GM19351 (cell line): ENCODE measurements around the gene CHD6.

Experiments
- ATAC-seq: cut with Tn5 transposase; IDR thresholded peaks from one replicate; pipeline ENCODE4 v1.9.1; 2021; ENCODE audit warnings: mild to moderate bottlenecking, moderate library complexity; ENCODE audit not compliant: unreplicated experiment

Gene CHD6

GRCh38 chr20:41437836-41438235 lies 180.3 kb downstream of the CHD6 start:
- ATAC-seq = no peak

GRCh38 chr20:41436679-41437078 lies 181.5 kb downstream of the CHD6 start:
- no peak for ATAC-seq

DNA sequence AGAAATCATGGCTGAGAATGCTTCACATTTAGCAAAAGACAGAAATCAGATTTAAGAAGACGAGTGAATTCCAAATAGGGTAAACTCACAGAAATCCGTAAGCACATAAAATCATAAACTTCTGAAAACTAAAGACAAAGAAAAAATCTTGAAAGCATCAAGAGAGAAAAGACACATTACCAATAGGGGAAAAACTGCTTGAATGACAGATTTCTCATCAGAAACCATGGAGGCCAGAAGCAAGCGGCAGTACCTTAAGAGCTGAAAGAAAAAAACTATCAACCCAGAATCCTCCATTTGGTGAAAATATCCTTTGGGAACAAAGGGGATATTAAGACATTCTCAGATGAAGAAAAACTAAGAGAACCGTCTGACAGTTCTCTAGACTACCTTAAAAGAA lies 185.0 kb downstream of the CHD6 start:
- ATAC-seq = no peak

DNA sequence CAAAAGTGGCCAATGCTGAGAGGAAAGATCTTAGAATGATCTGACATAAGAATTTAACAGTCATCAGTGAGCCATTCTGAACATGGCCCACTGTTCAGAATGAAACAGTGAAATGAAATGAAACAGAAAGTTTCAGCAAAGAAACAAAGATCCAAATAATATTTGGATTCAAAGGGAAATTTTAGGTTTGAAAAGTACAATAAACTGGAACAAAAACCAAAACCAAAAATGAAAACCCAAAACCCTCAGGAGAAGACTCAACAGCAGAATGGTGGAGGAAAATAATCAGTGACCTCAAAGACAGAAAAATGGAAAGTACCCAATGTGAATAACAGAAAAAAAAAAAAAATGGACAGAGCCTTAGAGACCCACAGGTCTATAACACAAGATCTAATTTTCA lies 185.4 kb downstream of the CHD6 start:
- ATAC-seq = no peak

DNA sequence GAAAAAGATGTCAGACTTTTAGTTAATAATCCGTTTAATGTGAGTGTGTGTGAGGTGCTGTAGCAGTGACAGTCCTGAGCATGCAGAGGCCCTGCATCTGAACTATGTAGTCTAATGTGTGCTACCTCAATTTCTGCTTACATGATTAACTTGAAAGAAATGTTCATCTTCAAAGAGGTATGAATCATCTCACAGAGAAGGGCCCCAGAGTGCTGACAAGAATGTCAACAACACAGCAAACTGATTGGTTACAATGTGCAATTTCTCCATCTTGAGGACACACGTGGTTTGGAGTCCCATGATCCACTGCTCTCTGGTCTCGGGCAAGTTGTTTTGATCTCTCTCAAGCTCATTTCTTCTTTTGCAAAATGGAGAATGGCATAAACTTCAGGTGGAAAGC lies 189.9 kb downstream of the CHD6 start:
- no peak for ATAC-seq

GRCh38 chr20:41427833-41428232 lies 190.3 kb downstream of the CHD6 start:
- no peak for ATAC-seq

DNA sequence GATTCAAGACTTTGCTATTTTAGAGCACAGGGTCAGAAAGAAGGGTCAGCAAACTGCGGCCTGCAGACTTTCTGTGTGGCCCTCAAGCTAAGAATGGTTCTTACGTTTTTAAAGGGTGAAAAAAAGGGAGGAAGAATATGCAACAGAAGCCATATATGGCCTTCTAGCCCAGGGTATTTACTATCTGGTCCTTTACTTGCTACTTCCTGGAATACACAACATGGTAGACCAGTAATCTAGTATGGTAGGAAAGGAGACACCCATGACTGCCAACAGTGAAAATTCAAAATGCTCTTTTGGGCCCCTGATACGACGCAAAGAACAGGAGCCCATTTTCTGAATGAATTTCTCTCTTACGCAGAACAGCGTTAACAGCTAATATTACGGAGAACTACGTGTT lies 191.2 kb downstream of the CHD6 start:
- ATAC-seq = no peak

DNA sequence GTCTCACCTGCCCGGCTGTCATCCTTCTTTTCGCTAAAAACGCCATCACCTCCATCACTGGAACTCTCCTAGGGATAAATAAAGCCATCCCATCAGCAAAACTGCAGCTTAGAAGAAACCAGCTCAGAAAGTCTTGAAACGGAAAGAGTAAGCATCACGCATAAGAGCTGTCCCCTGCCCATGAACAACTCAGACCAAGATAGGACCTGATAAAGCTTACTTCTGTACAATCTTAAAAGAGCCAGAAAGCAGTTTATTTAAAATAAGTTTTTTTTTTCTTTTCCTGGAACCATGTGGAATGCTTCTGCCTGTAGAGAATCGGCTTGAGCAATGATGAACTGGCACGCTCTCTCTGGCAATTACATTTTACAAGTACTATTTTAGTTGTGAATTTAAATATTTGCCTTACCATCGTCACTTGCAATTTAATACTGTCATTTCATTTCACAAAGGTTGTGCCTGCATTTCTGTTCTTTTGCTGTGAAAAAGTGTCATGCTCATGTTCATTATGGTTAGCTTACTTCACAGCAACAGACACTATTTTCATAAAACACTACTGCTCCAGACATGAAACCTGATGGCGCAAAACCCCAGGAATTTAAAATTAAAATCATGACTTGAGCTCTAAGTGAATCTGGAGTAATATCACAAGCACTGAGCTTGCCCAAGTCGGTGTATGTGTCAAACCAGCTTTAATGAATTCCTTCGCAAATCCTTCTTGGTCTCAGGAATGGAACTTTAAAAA lies 191.9 kb downstream of the CHD6 start:
- no peak for ATAC-seq

DNA sequence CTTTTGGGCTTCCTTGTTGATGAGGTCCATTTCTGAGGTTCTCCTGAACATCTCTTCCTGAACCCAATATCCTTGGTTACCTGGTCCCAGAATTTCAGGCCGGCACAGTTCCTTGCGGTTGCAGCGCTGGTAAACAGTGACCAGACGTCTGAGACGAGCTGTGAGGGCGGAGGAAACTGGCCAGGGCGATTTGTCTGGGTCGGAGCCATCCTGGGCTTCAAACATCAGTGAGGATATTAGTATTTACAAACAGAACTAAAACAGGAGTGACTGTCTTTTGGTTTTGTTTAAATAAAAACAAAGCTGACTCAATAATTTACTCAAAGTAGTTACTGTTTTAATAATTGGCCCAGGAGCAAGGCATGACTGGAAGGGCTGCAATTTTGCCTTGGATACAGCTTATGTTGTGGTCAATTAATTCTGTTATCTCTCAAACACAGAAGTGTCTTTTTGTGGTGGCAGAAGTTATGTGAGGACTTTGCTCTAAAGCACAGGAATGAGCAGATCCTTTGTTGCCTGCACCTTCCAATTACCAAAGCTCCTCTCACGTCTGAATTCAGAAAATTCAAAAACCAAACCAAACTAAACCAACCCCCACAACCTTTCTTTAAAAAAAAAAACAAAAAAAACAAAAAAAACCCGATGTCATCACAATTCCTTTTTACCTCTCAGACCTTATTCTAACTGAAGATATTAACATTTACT lies 192.8 kb downstream of the CHD6 start:
- no peak for ATAC-seq

- no peak for ATAC-seq
Observed at GRCh38 chr20:41424546-41424945, 193.6 kb downstream of the CHD6 start.

GRCh38 chr20:41424011-41424410 lies 194.2 kb downstream of the CHD6 start:
- ATAC-seq = no peak

- no peak for ATAC-seq
Observed at GRCh38 chr20:41422953-41423352, 195.2 kb downstream of the CHD6 start.

DNA sequence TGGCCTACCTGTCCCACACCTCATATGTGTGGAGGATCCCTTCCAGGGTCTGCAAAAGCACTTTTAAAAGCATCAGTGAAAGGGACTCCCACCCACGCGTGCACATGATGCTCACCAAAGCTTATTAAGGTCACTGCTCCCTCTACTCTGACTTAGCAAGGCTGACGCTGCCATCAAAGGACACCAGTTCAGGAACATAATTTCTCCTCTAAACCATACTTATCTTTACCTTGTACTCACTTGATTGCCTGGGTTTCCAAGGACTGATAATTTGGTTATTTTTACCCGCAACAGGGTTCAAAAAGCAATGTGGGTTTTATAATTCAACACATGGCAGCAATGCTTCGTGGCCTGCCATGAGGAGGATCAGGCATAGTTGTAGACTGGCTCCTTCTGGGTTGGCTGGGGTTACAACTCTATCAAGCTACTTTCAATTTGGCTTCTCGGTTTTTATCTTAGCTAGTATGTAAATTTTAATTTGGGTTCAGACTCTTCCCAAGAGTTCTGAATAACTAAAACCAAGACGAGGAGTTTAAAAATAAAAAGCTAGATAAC lies 199.4 kb downstream of the CHD6 start:
- ATAC-seq = no peak

- ATAC-seq = no peak
Observed at GRCh38 chr20:41418031-41418430, 200.1 kb downstream of the CHD6 start.

GRCh38 chr20:41415191-41415590 lies 203.0 kb downstream of the CHD6 start:
- ATAC-seq = no peak

DNA sequence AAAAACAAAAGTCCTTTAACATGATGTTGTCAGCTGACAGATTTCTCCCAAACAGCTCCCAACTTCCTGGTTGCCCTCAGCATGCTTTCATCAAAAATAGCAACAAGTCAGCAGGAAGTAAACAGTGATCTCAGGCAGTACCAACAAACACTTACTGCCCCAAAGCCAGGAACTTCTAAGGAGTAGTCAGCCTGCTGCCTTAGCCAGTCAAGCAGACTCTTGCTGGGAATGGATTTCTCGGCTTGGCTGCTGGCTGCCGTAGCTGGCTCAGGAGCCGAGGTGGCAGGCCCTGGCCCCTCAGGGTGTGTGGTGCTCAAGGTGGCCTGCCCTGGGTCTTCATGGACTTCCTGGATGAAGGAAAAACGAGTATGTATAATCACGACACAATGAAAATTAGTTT lies 205.0 kb downstream of the CHD6 start:
- ATAC-seq = no peak

DNA sequence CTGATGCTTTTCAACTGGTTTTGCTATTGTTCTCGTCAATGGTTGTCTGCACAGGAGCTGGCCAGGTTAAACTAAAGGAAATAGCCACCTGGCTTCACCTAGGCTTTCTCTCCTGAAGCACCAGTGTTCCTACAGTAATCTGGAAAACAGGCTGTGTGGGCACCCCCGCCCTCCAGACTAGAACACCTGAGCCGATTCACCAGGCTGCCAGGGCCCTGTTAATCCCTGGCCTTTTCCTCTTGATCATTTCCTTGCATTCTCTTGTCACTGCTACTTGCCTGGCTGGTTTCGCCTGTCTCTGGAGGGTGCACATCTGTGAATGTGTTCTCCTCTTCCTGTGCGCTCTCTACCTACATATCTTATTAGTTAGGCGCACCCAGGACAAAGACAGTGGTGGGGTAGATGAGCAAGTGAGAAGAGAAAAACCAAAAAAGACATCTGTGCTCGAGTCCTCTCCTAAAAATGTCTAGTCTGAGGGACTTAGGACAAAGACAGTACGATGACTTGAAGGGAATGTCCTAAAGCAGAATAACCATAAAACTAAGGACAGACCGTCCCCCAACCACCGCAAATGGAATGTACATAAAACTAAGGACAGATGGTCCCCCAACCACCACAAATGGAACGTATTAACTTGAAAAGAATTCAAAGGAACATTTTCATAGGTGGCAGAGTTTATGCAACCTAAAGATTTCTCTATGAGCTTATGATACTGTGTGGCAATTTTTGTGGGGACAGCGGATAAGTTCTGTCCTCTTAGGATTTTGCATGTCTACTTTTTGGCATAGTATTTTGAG lies 205.7 kb downstream of the CHD6 start:
- ATAC-seq = no peak

GRCh38 chr20:41411391-41411847 lies 206.8 kb downstream of the CHD6 start:
- ATAC-seq = no peak

GRCh38 chr20:41408986-41409385 lies 209.2 kb downstream of the CHD6 start:
- no peak for ATAC-seq

- peak; percentile 75 for ATAC-seq
Observed at GRCh38 chr20:41408156-41408794, 209.9 kb downstream of the CHD6 start.

DNA sequence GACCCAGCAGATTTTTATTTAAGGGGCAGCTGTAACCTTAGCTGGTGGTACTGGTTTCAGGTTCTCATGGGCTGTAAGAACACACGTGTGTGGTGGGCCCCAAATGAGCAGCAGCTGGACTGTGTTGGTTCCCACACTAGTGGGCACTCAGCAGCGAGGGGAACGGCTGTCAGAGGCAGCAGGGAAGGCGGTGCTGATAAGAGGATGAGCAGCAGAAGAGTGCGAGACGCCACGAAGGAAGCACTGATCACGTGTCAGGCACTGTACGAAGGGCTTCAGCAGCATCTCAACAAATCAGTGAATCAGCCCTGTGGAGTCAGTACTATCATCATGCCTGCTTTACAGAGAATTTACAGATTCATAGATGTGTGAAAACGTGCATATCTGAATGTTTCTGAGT lies 210.6 kb downstream of the CHD6 start:
- no peak for ATAC-seq
